Ovary (tissue), 3 donors: ENCODE data around the gene LEAP2.

Experiments
- POLR2A ChIP-seq: fragments of 450-650 bp; IDR thresholded peaks from one replicate; pipeline ENCODE4 v1.6.1; 2017; ENCODE audit warnings: antibody characterized with exemption, mild to moderate bottlenecking, moderate library complexity
- TF ChIP-seq, protein P1 (sequence below), 3 donors: fragments of 450-650 bp in 2 of 3; fragments of 200-600 bp in 1 of 3; IDR thresholded peaks; one replicate each; pipeline versions ENCODE4 v1.5.1 to v1.8.0; 2016 to 2022; ENCODE audit warnings: antibody characterized with exemption in 3 of 3, mild to moderate bottlenecking in 1 of 3
- donor health status: DM: no; HTN: no; CAD: no.

DNA sequence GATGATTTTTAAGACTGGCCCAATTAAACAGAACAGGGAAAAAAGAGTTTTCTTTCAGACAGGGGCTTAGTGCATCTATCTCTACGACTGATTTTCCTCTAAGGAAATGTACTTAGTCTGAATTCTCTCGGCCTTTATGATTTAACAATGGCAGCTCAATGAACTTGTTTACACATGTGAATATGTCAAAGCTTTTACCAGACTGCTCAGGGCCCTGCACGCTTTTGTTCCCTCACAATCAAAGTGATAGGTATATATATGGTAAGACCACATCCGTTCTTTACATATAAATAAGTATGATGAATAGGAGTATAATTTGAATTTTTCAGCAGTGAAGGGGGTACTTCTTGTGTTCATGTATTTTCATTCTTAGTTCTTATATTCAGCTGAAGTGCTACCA, 27.6 kb downstream of the LEAP2 start:
- TF ChIP-seq, protein P1, sequence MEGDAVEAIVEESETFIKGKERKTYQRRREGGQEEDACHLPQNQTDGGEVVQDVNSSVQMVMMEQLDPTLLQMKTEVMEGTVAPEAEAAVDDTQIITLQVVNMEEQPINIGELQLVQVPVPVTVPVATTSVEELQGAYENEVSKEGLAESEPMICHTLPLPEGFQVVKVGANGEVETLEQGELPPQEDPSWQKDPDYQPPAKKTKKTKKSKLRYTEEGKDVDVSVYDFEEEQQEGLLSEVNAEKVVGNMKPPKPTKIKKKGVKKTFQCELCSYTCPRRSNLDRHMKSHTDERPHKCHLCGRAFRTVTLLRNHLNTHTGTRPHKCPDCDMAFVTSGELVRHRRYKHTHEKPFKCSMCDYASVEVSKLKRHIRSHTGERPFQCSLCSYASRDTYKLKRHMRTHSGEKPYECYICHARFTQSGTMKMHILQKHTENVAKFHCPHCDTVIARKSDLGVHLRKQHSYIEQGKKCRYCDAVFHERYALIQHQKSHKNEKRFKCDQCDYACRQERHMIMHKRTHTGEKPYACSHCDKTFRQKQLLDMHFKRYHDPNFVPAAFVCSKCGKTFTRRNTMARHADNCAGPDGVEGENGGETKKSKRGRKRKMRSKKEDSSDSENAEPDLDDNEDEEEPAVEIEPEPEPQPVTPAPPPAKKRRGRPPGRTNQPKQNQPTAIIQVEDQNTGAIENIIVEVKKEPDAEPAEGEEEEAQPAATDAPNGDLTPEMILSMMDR (IDR thresholded peaks at IDR 0.05) = no peak
- no peak for TF ChIP-seq POLR2A
